HL-60 (cell line): ENCODE results near the gene TUBG1.

ENCODE experiments used
- DNase-seq, 2 experiments: peaks; one replicate each; pipeline ENCODE4 v3.0.0-alpha.2; 2010 to 2020; ENCODE audit warnings: low read depth in 1 of 2, low spot score in 1 of 2
- H3K27ac ChIP-seq: fragments of 250-450 bp; sonication (Bioruptor Pico); replicated peaks from 2 replicates; pipeline ENCODE4 v1.5.1; 2020; ENCODE audit warnings: mild to moderate bottlenecking, moderate library complexity
- H3K27me3 ChIP-seq: fragments of 250-450 bp; sonication (Bioruptor Pico); 2 replicates; pipeline ENCODE4 v1.5.1; 2021; ENCODE audit warnings: mild to moderate bottlenecking, moderate library complexity; ENCODE audit not compliant: insufficient read depth, poor library complexity, severe bottlenecking
- H3K4me3 ChIP-seq: replicated peaks from 2 replicates; pipeline ENCODE4 v1.5.1; 2011; ENCODE audit warnings: mild to moderate bottlenecking, control low read depth, low read length; ENCODE audit not compliant: insufficient read depth
- CTCF ChIP-seq: IDR thresholded peaks from one replicate; pipeline ENCODE4 v1.5.1; 2011; ENCODE audit warnings: low read length, control low read depth, inconsistent platforms; ENCODE audit not compliant: insufficient read depth
- GABPA ChIP-seq: IDR thresholded peaks from 2 replicates; pipeline ENCODE4 v1.6.1; 2012; ENCODE audit warnings: low read depth
- POLR2AphosphoS5 ChIP-seq: IDR thresholded peaks from 2 replicates; pipeline ENCODE4 v1.6.1; 2012; ENCODE audit warnings: low read depth
- REST ChIP-seq: IDR thresholded peaks from 2 replicates; pipeline ENCODE4 v1.6.1; 2012; ENCODE audit warnings: low read depth; ENCODE audit not compliant: insufficient replicate concordance
- SPI1 ChIP-seq: IDR thresholded peaks from 2 replicates; pipeline ENCODE4 v1.6.1; 2012; ENCODE audit warnings: low read depth, mild to moderate bottlenecking, borderline replicate concordance

The TUBG1 gene

GRCh38 chr17:42586514-42587230, 22.8 kb upstream of the TUBG1 start:
- TF ChIP-seq CTCF (no peak), REST (no peak), POLR2AphosphoS5 (no peak), SPI1 (no peak), GABPA (no peak)
- Histone ChIP-seq H3K27ac (no peak overlapping the region), H3K27me3 (no peaks in the 10 kb centered on the region), H3K4me3 (no peak overlapping the region)
- DNase-seq: no peak

DNA sequence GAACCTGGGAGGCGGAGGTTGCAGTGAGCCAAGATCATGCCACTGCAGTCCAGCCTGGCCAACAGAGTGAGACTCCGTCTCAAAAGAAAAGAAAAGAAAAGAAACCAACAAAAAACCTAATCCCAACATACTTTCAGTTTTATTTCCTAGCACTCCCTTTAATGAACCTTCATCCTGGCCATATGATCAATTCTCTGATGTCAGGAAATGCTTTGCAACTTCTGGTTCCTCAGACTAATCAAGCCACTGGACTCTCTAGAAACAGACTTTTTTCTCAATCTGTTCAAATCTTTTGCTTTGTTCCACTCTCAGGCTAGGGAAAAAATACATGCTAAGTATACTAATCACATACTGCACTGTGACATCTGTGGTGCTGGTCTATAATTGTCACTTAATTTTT, 18.6 kb upstream of the TUBG1 start:
- TF ChIP-seq CTCF (no peak), SPI1 (no peak), POLR2AphosphoS5 (no peak), REST (no peak), GABPA (no peak)
- no peaks in the 10 kb centered on the region for H3K27me3 ChIP-seq

GRCh38 chr17:42591411-42591810, 18.1 kb upstream of the TUBG1 start:
- no peak for DNase-seq
- H3K4me3 ChIP-seq: no peak overlapping the region
- no peak for TF ChIP-seq REST
- no peak for TF ChIP-seq POLR2AphosphoS5
- TF ChIP-seq CTCF: no peak
- TF ChIP-seq SPI1: no peak
- no peak for TF ChIP-seq GABPA
- H3K27ac ChIP-seq: no peak overlapping the region
- no peaks in the 10 kb centered on the region for H3K27me3 ChIP-seq

More for the DNA sequence above, 18.6 kb upstream of the TUBG1 start:
- H3K27ac ChIP-seq: no peak overlapping the region
- DNase-seq: no peak
- no peak overlapping the region for H3K4me3 ChIP-seq
